A549 treated with GW870086 at 1 μM for 4 hours (cell line): Measurements from ENCODE around the gene RPRD2. TPM values are rescaled to one million over a fixed set of nuclear protein-coding genes. Genes with fewer than 3 reads are reported as not detected.

ENCODE experiments used
- total RNA-seq: library from RNA; stranded (reverse); fragments of 200-300 nt; extraction: Qiagen RNA extraction; gene quantifications from 5 replicates; pipeline ENCODE4 v1.2.3, GENCODE V29; 2022; ENCODE audit warnings: low read depth

The RPRD2 gene
- total RNA-seq, result 12.5 to 15.2 TPM (median 14.3 TPM) in 5 replicates

GRCh38 chr1:150363426-150364230, at the start of gene RPRD2:
Gene RPRD2 (plus strand): TSS chr1:150364147. CDS start chr1:150364715, 568 bp downstream.

GRCh38 chr1:150486966-150487762, 123.2 kb downstream of the RPRD2 start, which contains the start of gene TARS2:
Gene TARS2 (plus strand): TSS chr1:150487419. CDS start chr1:150487451, 32 bp downstream.

GRCh38 chr1:150507912-150508864, 144.2 kb downstream of the RPRD2 start, which contains the start of gene ECM1:
Gene ECM1 (plus strand): TSS chr1:150508109. CDS start chr1:150508210, 101 bp downstream.

GRCh38 chr1:150515328-150516049, 151.5 kb downstream of the RPRD2 start, which contains the start of gene FALEC:
Gene FALEC (plus strand): TSS chr1:150515752.

Other genes starting within 250 kb of the RPRD2 start
- gene PLEKHO1, start 214.2 kb upstream of the RPRD2 start, total RNA-seq, result 6.3 to 7.8 TPM (median 6.8 TPM) in 5 replicates
- 34.2 to 51.0 TPM (median 41.1 TPM) in 5 replicates for gene ANP32E, start 128.0 kb upstream of the RPRD2 start, total RNA-seq
- not detected in 5 replicates for gene CA14, start 106.4 kb upstream of the RPRD2 start, total RNA-seq
- 124 to 143 TPM (median 139 TPM) in 5 replicates for gene APH1A, start 95.1 kb upstream of the RPRD2 start, total RNA-seq
- 0.31 to 0.38 TPM (median 0.34 TPM) in 4 of 5 replicates, not detected in the other for gene C1orf54, start 91.4 kb upstream of the RPRD2 start, total RNA-seq
- gene CIART, start 81.6 kb upstream of the RPRD2 start, total RNA-seq, result 0.97 to 2.4 TPM (median 1.3 TPM) in 5 replicates
- 82.1 to 87.8 TPM (median 84.2 TPM) in 5 replicates for gene MRPS21, start 70.3 kb upstream of the RPRD2 start, total RNA-seq
- 51.5 to 56.0 TPM (median 52.2 TPM) in 5 replicates for gene PRPF3, start 42.6 kb upstream of the RPRD2 start, total RNA-seq
- gene TARS2, start 123.3 kb downstream of the RPRD2 start, total RNA-seq, result 18.9 to 21.3 TPM (median 20.6 TPM) in 5 replicates
- gene ECM1, start 144.0 kb downstream of the RPRD2 start, total RNA-seq, result 1.7 to 3.1 TPM (median 2.1 TPM) in 5 replicates
- gene FALEC, start 151.6 kb downstream of the RPRD2 start, total RNA-seq, result 0.32 TPM in 1 of 5 replicates, not detected in the others
- gene ADAMTSL4, start 185.3 kb downstream of the RPRD2 start, total RNA-seq, result 3.1 to 7.2 TPM (median 5.2 TPM) in 5 replicates
- 195 to 266 TPM (median 252 TPM) in 5 replicates for gene MCL1, start 215.5 kb downstream of the RPRD2 start, total RNA-seq